Measurements from ENCODE around the gene ATP5MK. TPM values are rescaled to one million over a fixed set of nuclear protein-coding genes. Genes with fewer than 3 reads are reported as not detected.

The ATP5MK gene
- total RNA-seq, 1 donor = 145 TPM

- Histone ChIP-seq H4K20me1 (ENCODE audit: insufficient read depth, low read length) (peaks cover 10% of the 10 kb centered on the region), H3K9me3 (ENCODE audit: low read depth, low read length) (no peaks in the 10 kb centered on the region), H3K4me2 (ENCODE audit: insufficient read depth, low read length) (no peak overlapping the region)
Measured at GRCh38 chr10:103428989-103429643, 32.8 kb upstream of the ATP5MK start.

GRCh38 chr10:103427866-103428265 is 31.6 kb upstream of the ATP5MK start:
- Histone ChIP-seq H3K27me3 (ENCODE audit: insufficient read depth, low read length) (no peaks in the 10 kb centered on the region), H3K27ac (ENCODE audit: low read depth, low read length) (no peak overlapping the region), H4K20me1 (ENCODE audit: insufficient read depth, low read length) (peaks cover 2% of the 10 kb centered on the region), H3K4me1 (ENCODE audit: insufficient read depth, low read length) (peaks cover 5% of the 10 kb centered on the region), H3K36me3 (ENCODE audit: insufficient read depth, low read length) (peaks cover 77% of the 10 kb centered on the region), H2AFZ (ENCODE audit: low read length) (no peak overlapping the region), H3K4me2 (ENCODE audit: insufficient read depth, low read length) (no peak overlapping the region), H3K4me3 (ENCODE audit: insufficient read depth, low read length) (no peak overlapping the region), H3K79me2 (ENCODE audit: insufficient read depth, low read length) (no peaks in the 10 kb centered on the region), H3K9me3 (ENCODE audit: low read depth, low read length) (no peaks in the 10 kb centered on the region)
- TF ChIP-seq CTCF (IDR thresholded peaks at IDR 0.05; ENCODE audit: extremely low read depth, low read depth, low read length) = no peak
- no peak for DNase-seq (ENCODE audit: insufficient read length, low spot score, missing footprints)

More at GRCh38 chr10:103428989-103429643, 32.8 kb upstream of the ATP5MK start:
- Histone ChIP-seq H3K27me3 (ENCODE audit: insufficient read depth, low read length) (no peaks in the 10 kb centered on the region), H3K27ac (ENCODE audit: low read depth, low read length) (no peak overlapping the region), H3K4me3 (ENCODE audit: insufficient read depth, low read length) (no peak overlapping the region), H2AFZ (ENCODE audit: low read length) (no peak overlapping the region), H3K4me1 (ENCODE audit: insufficient read depth, low read length) (peaks cover 13% of the 10 kb centered on the region), H3K36me3 (ENCODE audit: insufficient read depth, low read length) (peaks cover 66% of the 10 kb centered on the region), H3K79me2 (ENCODE audit: insufficient read depth, low read length) (no peaks in the 10 kb centered on the region)
- no peak for DNase-seq (ENCODE audit: insufficient read length, low spot score, missing footprints)
- no peak for TF ChIP-seq CTCF (IDR thresholded peaks at IDR 0.05; ENCODE audit: extremely low read depth, low read depth, low read length)

GRCh38 chr10:103423748-103424147 is 27.5 kb upstream of the ATP5MK start:
- TF ChIP-seq CTCF (IDR thresholded peaks at IDR 0.05; ENCODE audit: extremely low read depth, low read depth, low read length) = no peak
- H3K4me1 ChIP-seq (ENCODE audit: insufficient read depth, low read length) = no peaks in the 10 kb centered on the region
- peaks cover 84% of the 10 kb centered on the region for H3K36me3 ChIP-seq (ENCODE audit: insufficient read depth, low read length)

GRCh38 chr10:103419101-103419500 is 22.8 kb upstream of the ATP5MK start:
- Histone ChIP-seq H3K27me3 (ENCODE audit: insufficient read depth, low read length) (no peaks in the 10 kb centered on the region), H3K9me3 (ENCODE audit: low read depth, low read length) (no peaks in the 10 kb centered on the region), H4K20me1 (ENCODE audit: insufficient read depth, low read length) (peaks cover 3% of the 10 kb centered on the region), H3K27ac (ENCODE audit: low read depth, low read length) (no peak overlapping the region), H3K36me3 (ENCODE audit: insufficient read depth, low read length) (peaks cover 90% of the 10 kb centered on the region), H3K4me1 (ENCODE audit: insufficient read depth, low read length) (no peaks in the 10 kb centered on the region), H3K4me2 (ENCODE audit: insufficient read depth, low read length) (no peak overlapping the region), H3K4me3 (ENCODE audit: insufficient read depth, low read length) (no peak overlapping the region), H2AFZ (ENCODE audit: low read length) (no peak overlapping the region), H3K79me2 (ENCODE audit: insufficient read depth, low read length) (no peaks in the 10 kb centered on the region)
- no peak for DNase-seq (ENCODE audit: insufficient read length, low spot score, missing footprints)
- no peak for TF ChIP-seq CTCF (IDR thresholded peaks at IDR 0.05; ENCODE audit: extremely low read depth, low read depth, low read length)

More at GRCh38 chr10:103423748-103424147, 27.5 kb upstream of the ATP5MK start:
- Histone ChIP-seq H3K9me3 (ENCODE audit: low read depth, low read length) (no peaks in the 10 kb centered on the region), H3K79me2 (ENCODE audit: insufficient read depth, low read length) (no peaks in the 10 kb centered on the region), H3K4me3 (ENCODE audit: insufficient read depth, low read length) (no peak overlapping the region), H4K20me1 (ENCODE audit: insufficient read depth, low read length) (no peaks in the 10 kb centered on the region), H3K4me2 (ENCODE audit: insufficient read depth, low read length) (no peak overlapping the region), H2AFZ (ENCODE audit: low read length) (no peak overlapping the region), H3K27ac (ENCODE audit: low read depth, low read length) (no peak overlapping the region), H3K27me3 (ENCODE audit: insufficient read depth, low read length) (no peaks in the 10 kb centered on the region)
- DNase-seq (ENCODE audit: insufficient read length, low spot score, missing footprints) = no peak

Data from osteoblast (primary cell).